B cell (primary cell): ENCODE measurements around the gene SPATA6L. TPM values are rescaled to one million over a fixed set of nuclear protein-coding genes. Genes with fewer than 3 reads are reported as not detected.
"Not testable (repeated sequence)": the region's sequence is repeated elsewhere in the genome, so short reads cannot be mapped to it uniquely, and the experiment has no call there.

Experiments
- ATAC-seq: fragments of 200-7000 bp; cut with Tn5 transposase; one replicate; pipeline ENCODE4 v1.10.0; 2021; ENCODE audit warnings: low read depth, mild to moderate bottlenecking, moderate number of reproducible peaks, moderate library complexity
- CTCF ChIA-PET: fragments of 350-600 bp; sonication (Branson Sonifier 250); formaldehyde crosslinking; loops from one replicate; lab custom pipeline; 2021; ENCODE audit warnings: antibody characterized with exemption, inconsistent platforms; lab: Charles Lee
- POLR2A ChIA-PET: fragments of 350-600 bp; sonication (Branson Sonifier 250); formaldehyde crosslinking; loops from one replicate; lab custom pipeline; 2021; ENCODE audit warnings: antibody characterized with exemption; lab: Charles Lee
- DNase-seq: peaks from one replicate; pipeline ENCODE4 v3.0.0; 2013
- H2AFZ ChIP-seq: 2 replicates; pipeline ENCODE4 v1.6.1; 2012; ENCODE audit warnings: mild to moderate bottlenecking, low read depth, low read length; ENCODE audit not compliant: insufficient read depth, poor library complexity, severe bottlenecking
- H3K27ac ChIP-seq, 2 donors: 1 replicate in 1 of 2; 2 replicates in 1 of 2; pipeline ENCODE4 v1.5.1; 2012 to 2013; ENCODE audit warnings: low read length in 2 of 2, mild to moderate bottlenecking in 2 of 2, moderate library complexity in 1 of 2
- H3K27me3 ChIP-seq, 4 experiments: fragments of 200-600 bp in 1 of 4; sonication (generic) in 1 of 4; replicated peaks in 1 of 4; 1 replicate in 2 of 4; 2 replicates in 2 of 4; pipeline versions ENCODE4 v1.6.1 to v1.7.0; 2013 to 2016; ENCODE audit warnings: low read length in 3 of 4, mild to moderate bottlenecking in 2 of 4, mixed read lengths in 1 of 4, moderate library complexity in 1 of 4; ENCODE audit not compliant: insufficient read depth in 4 of 4, control insufficient read depth in 3 of 4; ENCODE audit errors: control extremely low read depth in 1 of 4
- H3K36me3 ChIP-seq, 2 experiments: replicated peaks in 1 of 2; 1 replicate in 1 of 2; 2 replicates in 1 of 2; pipeline versions ENCODE4 v1.6.1 to v1.7.1; 2013; ENCODE audit warnings: low read length in 1 of 2; ENCODE audit not compliant: insufficient read depth in 2 of 2, control insufficient read depth in 1 of 2; ENCODE audit errors: control extremely low read depth in 1 of 2, extremely low read depth in 1 of 2
- H3K4me1 ChIP-seq, 2 donors: fragments of 200-600 bp in 1 of 2; sonication (generic) in 1 of 2; 1 replicate in 1 of 2; 2 replicates in 1 of 2; pipeline versions ENCODE4 v1.5.1 to v1.6.1; 2013 to 2017; ENCODE audit warnings: low read length in 2 of 2; ENCODE audit not compliant: control insufficient read depth in 2 of 2, insufficient read depth in 2 of 2
- H3K4me2 ChIP-seq: replicated peaks from 2 replicates; pipeline ENCODE3; 2012; ENCODE audit warnings: mild to moderate bottlenecking, low read depth, low read length; ENCODE audit not compliant: poor library complexity, severe bottlenecking
- H3K4me3 ChIP-seq, 5 experiments: fragments of 200-600 bp in 1 of 5; sonication (generic) in 1 of 5; 1 replicate in 3 of 5; 2 replicates in 2 of 5; pipeline versions ENCODE4 v1.5.1 to v1.7.0; 2011 to 2016; ENCODE audit warnings: low read length in 4 of 5, mild to moderate bottlenecking in 4 of 5, low read depth in 2 of 5, control low read depth in 1 of 5, moderate library complexity in 1 of 5; ENCODE audit not compliant: insufficient read depth in 1 of 5; ENCODE audit errors: control extremely low read depth in 1 of 5, extremely low read depth in 1 of 5
- H3K79me2 ChIP-seq: fragments of 200-600 bp; sonication (generic); one replicate; pipeline ENCODE4 v1.6.0; 2016; ENCODE audit warnings: low read length; ENCODE audit not compliant: control insufficient read depth, insufficient read depth
- H3K9ac ChIP-seq: fragments of 200-600 bp; sonication (generic); 2 replicates; pipeline ENCODE4 v1.6.1; 2017; ENCODE audit warnings: mild to moderate bottlenecking, low read length, moderate library complexity
- H3K9me3 ChIP-seq, 3 donors: one replicate each; pipeline versions ENCODE4 v1.6.1 to v1.7.1; 2013; ENCODE audit warnings: low read length in 2 of 3; ENCODE audit not compliant: control insufficient read depth in 2 of 3, insufficient read depth in 1 of 3; ENCODE audit errors: control extremely low read depth in 1 of 3
- H4K20me1 ChIP-seq: 2 replicates; pipeline ENCODE4 v1.6.0; 2012; ENCODE audit warnings: mild to moderate bottlenecking, low read length; ENCODE audit not compliant: insufficient read depth, control insufficient read depth, poor library complexity, severe bottlenecking
- H3K27ac Mint-ChIP-seq: one replicate; pipeline ENCODE4 v1.8.0; 2021; ENCODE audit warnings: mixed read lengths
- H3K27me3 Mint-ChIP-seq: one replicate; pipeline ENCODE4 v1.8.0; 2021; ENCODE audit warnings: mixed read lengths
- H3K4me1 Mint-ChIP-seq: one replicate; pipeline ENCODE4 v1.8.0; 2021; ENCODE audit warnings: mixed read lengths
- H3K4me3 Mint-ChIP-seq: one replicate; pipeline ENCODE4 v1.8.0; 2021; ENCODE audit warnings: mixed read lengths
- H3K9me3 Mint-ChIP-seq: one replicate; pipeline ENCODE4 v1.8.0; 2022; ENCODE audit warnings: mixed read lengths; ENCODE audit not compliant: insufficient read depth
- CTCF ChIP-seq: fragments of 200-600 bp; IDR thresholded peaks from one replicate; pipeline ENCODE4 v1.8.0; 2022; ENCODE audit warnings: antibody characterized with exemption, mild to moderate bottlenecking
- EZH2 ChIP-seq: IDR thresholded peaks from 2 replicates; pipeline ENCODE4 v1.6.1; 2012; ENCODE audit warnings: borderline replicate concordance, low read depth, mild to moderate bottlenecking, moderate library complexity, low read length; ENCODE audit not compliant: insufficient read depth, poor library complexity, severe bottlenecking
- WGBS: methylation state at CpG from one replicate; pipeline ENCODE4 v1.1.5; 2013; ENCODE audit warnings: missing lambda C conversion rate; ENCODE audit not compliant: insufficient coverage; 5-methylcytosine and 5-hydroxymethylcytosine counted together
- intact Hi-C: fragments of 100-400 bp; cut with micrococcal nuclease; formaldehyde crosslinking; loops from one replicate; pipeline ENCODE4 v1.10.0; 2022
- polyA plus RNA-seq: library from polyadenylated mRNA; depleted of rRNA; stranded (reverse); fragments of >200 nt; gene quantifications from 2 replicates; pipeline ENCODE4 v1.2.3, GENCODE V29; 2012
- total RNA-seq, 2 donors: library from RNA; stranded (reverse); fragments of 120-200 nt in 1 of 2; gene quantifications; 1 replicate in 1 of 2; 2 replicates in 1 of 2; pipeline versions ENCODE4 v1.2.3 to v1.2.4, GENCODE V29; 2013 to 2022

SPATA6L gene
- total and polyA plus RNA-seq, 2 donors (not counting 1 experiment from before 2014, with no cell fraction given) = 0.09 to 1.2 TPM

GRCh38 chr9:4661611-4662010 is 4.7 kb downstream of the SPATA6L start:
- TF ChIP-seq CTCF = no peak
- no peak for TF ChIP-seq EZH2
- Mint-ChIP-seq H3K4me3 (peak overlapping the region; percentile 96), H3K9me3 (no peaks in the 10 kb centered on the region), H3K4me1 (peaks cover 46% of the 10 kb centered on the region), H3K27me3 (peaks cover 6% of the 10 kb centered on the region), H3K27ac (peak overlapping the region; percentile 91)
- 0% methylated on average over 3 of the region's 5 CpGs for WGBS
- CTCF ChIA-PET = no interaction called here
- DNase-seq (no peak), ATAC-seq (no peak)
- H3K36me3 ChIP-seq = no peaks in the 10 kb centered on the region
- peak overlapping the region; percentile 85 for H3K4me2 ChIP-seq
- peak overlapping the region in 4 of 5 experiments; percentile 73 to 92 (median 76) for H3K4me3 ChIP-seq
- H3K9ac ChIP-seq = peak overlapping the region; percentile 73
- H3K27ac ChIP-seq = peak overlapping the region; percentile 42 to 57
- intact Hi-C loops = loop anchor here (1.0 to 5.0 kb wide), 4 partner anchors 18 to 326 kb away; partner anchors contain the start of genes AK3, CDC37L1, JAK2 and RCL1
- H3K79me2 ChIP-seq = no peaks in the 10 kb centered on the region
- POLR2A ChIA-PET = no interaction called here
- H3K27me3 ChIP-seq = peaks cover 0 to 1% (median 0%) of the 10 kb centered on the region in 4 experiments
- H3K9me3 ChIP-seq = no peaks in the 10 kb centered on the region
- H3K4me1 ChIP-seq = peaks cover 45 to 47% of the 10 kb centered on the region in 2 donors
- H4K20me1 ChIP-seq = no peaks in the 10 kb centered on the region
- peak overlapping the region; percentile 80 for H2AFZ ChIP-seq

GRCh38 chr9:4661165-4661564 is 5.1 kb downstream of the SPATA6L start:
- H3K36me3 ChIP-seq = no peaks in the 10 kb centered on the region
- no CpG with 5 or more reads among the region's 1 CpG for WGBS
- no peaks in the 10 kb centered on the region for H4K20me1 ChIP-seq
- H3K27me3 ChIP-seq = no peaks in the 10 kb centered on the region
- H3K4me3 Mint-ChIP-seq = no peak overlapping the region
- no peaks in the 10 kb centered on the region for H3K79me2 ChIP-seq
- POLR2A ChIA-PET = no interaction called here
- no peak for ATAC-seq
- intact Hi-C loops = loop anchor here (5.0 kb wide), 2 partner anchors 131 to 326 kb away; partner anchors contain the start of genes JAK2 and RCL1
- H3K9me3 ChIP-seq = no peaks in the 10 kb centered on the region
- H3K27me3 Mint-ChIP-seq = peaks cover 2% of the 10 kb centered on the region
- H3K4me1 ChIP-seq = peaks cover 40 to 42% of the 10 kb centered on the region in 2 donors
- no peaks in the 10 kb centered on the region for H3K9me3 Mint-ChIP-seq
- H3K4me2 ChIP-seq = peak overlapping the region; percentile 85
- H3K27ac ChIP-seq = no peak overlapping the region
- no peak for DNase-seq
- H3K9ac ChIP-seq = no peak overlapping the region
- no peak overlapping the region for H3K27ac Mint-ChIP-seq
- peak overlapping the region; percentile 80 for H2AFZ ChIP-seq
- no peak for TF ChIP-seq EZH2
- no peak for TF ChIP-seq CTCF
- H3K4me1 Mint-ChIP-seq = peaks cover 42% of the 10 kb centered on the region
- CTCF ChIA-PET = no interaction called here
- H3K4me3 ChIP-seq = no peak overlapping the region

- H3K27ac ChIP-seq, H3K79me2 ChIP-seq, H3K4me2 ChIP-seq, H2AFZ ChIP-seq, H3K27ac Mint-ChIP-seq, H3K9ac ChIP-seq, H3K27me3 ChIP-seq, POLR2A ChIA-PET, H4K20me1 ChIP-seq, H3K36me3 ChIP-seq, H3K9me3 ChIP-seq, CTCF ChIA-PET, H3K9me3 Mint-ChIP-seq, ATAC-seq, H3K27me3 Mint-ChIP-seq, DNase-seq, H3K4me3 ChIP-seq: not testable (repeated sequence)
- Mint-ChIP-seq H3K4me1 (peaks cover 37% of the 10 kb centered on the region), H3K4me3 (peak overlapping the region; percentile 49)
- peaks cover 36 to 37% of the 10 kb centered on the region in 2 donors for H3K4me1 ChIP-seq
- intact Hi-C loops = loop anchor here (5.0 kb wide), 2 partner anchors 132 to 327 kb away; partner anchors contain the start of genes JAK2 and RCL1
- WGBS = no CpG with 5 or more reads among the region's 5 CpGs
Observed at GRCh38 chr9:4660665-4661064, 5.6 kb downstream of the SPATA6L start.
